Astrocyte (in vitro differentiated cells and primary cell): ENCODE data around the gene TMA16. TPM values are rescaled to one million over a fixed set of nuclear protein-coding genes. Genes with fewer than 3 reads are reported as not detected.
A peak's percentile ranks its signal among the peaks of the same experiment; 100 is the strongest.

Experiments
- DNase-seq: peaks from one replicate; pipeline ENCODE4 v3.0.0-alpha.2; 2010; ENCODE audit warnings: low read depth
- FAIRE-seq: peaks from 2 replicates; lab custom pipeline; 2011; peaks lifted over from hg19 to GRCh38; lab: Jason Lieb, UNC
- H2AFZ ChIP-seq: 2 replicates; pipeline ENCODE4 v1.6.0; 2012; ENCODE audit warnings: low read depth, low read length, inconsistent platforms
- H3K27ac ChIP-seq: 2 replicates; pipeline ENCODE4 v1.5.1; 2011; ENCODE audit warnings: low read depth, low read length, inconsistent platforms
- H3K27me3 ChIP-seq: 2 replicates; pipeline ENCODE4 v1.6.0; 2011; ENCODE audit warnings: low read length, inconsistent platforms; ENCODE audit not compliant: insufficient read depth
- H3K36me3 ChIP-seq: 2 replicates; pipeline ENCODE4 v1.5.1; 2011; ENCODE audit warnings: low read length, inconsistent platforms; ENCODE audit not compliant: insufficient read depth
- H3K4me1 ChIP-seq: 2 replicates; pipeline ENCODE4 v1.5.1; 2011; ENCODE audit warnings: low read length, inconsistent platforms; ENCODE audit not compliant: insufficient read depth
- H3K4me2 ChIP-seq: 2 replicates; pipeline ENCODE4 v1.6.0; 2012; ENCODE audit warnings: low read length, inconsistent platforms
- H3K4me3 ChIP-seq: 2 replicates; pipeline ENCODE4 v1.5.1; 2011; ENCODE audit warnings: low read depth, mild to moderate bottlenecking, low read length, inconsistent platforms; ENCODE audit not compliant: insufficient read depth
- H3K79me2 ChIP-seq: 2 replicates; pipeline ENCODE4 v1.6.0; 2012; ENCODE audit warnings: mild to moderate bottlenecking, low read length, inconsistent platforms; ENCODE audit not compliant: insufficient read depth
- H3K9ac ChIP-seq: 2 replicates; pipeline ENCODE4 v1.6.0; 2012; ENCODE audit warnings: mild to moderate bottlenecking, low read length, inconsistent platforms
- H3K9me3 ChIP-seq: 2 replicates; pipeline ENCODE4 v1.5.1; 2012; ENCODE audit warnings: low read depth, mild to moderate bottlenecking, low read length, inconsistent platforms; ENCODE audit not compliant: insufficient read depth
- H4K20me1 ChIP-seq: 2 replicates; pipeline ENCODE4 v1.6.0; 2012; ENCODE audit warnings: low read length, inconsistent platforms; ENCODE audit not compliant: insufficient read depth
- H3K27ac Mint-ChIP-seq: one replicate; pipeline ENCODE4 v1.8.0; 2021; ENCODE audit warnings: mild to moderate bottlenecking, mixed read lengths; ENCODE audit not compliant: unreplicated experiment
- H3K27me3 Mint-ChIP-seq: one replicate; pipeline ENCODE4 v1.8.0; 2021; ENCODE audit warnings: low read depth, mixed read lengths; ENCODE audit not compliant: unreplicated experiment
- H3K36me3 Mint-ChIP-seq: one replicate; pipeline ENCODE4 v1.8.0; 2021; ENCODE audit warnings: low read depth, mixed read lengths; ENCODE audit not compliant: unreplicated experiment
- H3K4me1 Mint-ChIP-seq: one replicate; pipeline ENCODE4 v1.8.0; 2021; ENCODE audit warnings: low read depth, mixed read lengths; ENCODE audit not compliant: unreplicated experiment
- H3K4me3 Mint-ChIP-seq: one replicate; pipeline ENCODE4 v1.8.0; 2021; ENCODE audit warnings: mild to moderate bottlenecking, moderate library complexity, mixed read lengths; ENCODE audit not compliant: unreplicated experiment
- H3K9me3 Mint-ChIP-seq: one replicate; pipeline ENCODE4 v1.8.0; 2021; ENCODE audit warnings: mild to moderate bottlenecking, mixed read lengths; ENCODE audit not compliant: unreplicated experiment
- EZH2 ChIP-seq: IDR thresholded peaks from 2 replicates; pipeline ENCODE4 v1.6.1; 2012; ENCODE audit warnings: mild to moderate bottlenecking, low read length, inconsistent platforms; ENCODE audit not compliant: insufficient read depth
- total RNA-seq: library from RNA; stranded (reverse); gene quantifications from 2 replicates; pipeline ENCODE4 v1.2.1, GENCODE V29; 2021
- TF ChIP-seq, protein P1 (sequence below): IDR thresholded peaks from 2 replicates; pipeline ENCODE4 v1.5.1; 2011; ENCODE audit warnings: low read depth, mild to moderate bottlenecking, inconsistent platforms, low read length, moderate library complexity; ENCODE audit not compliant: insufficient read depth

TMA16 gene
- total RNA-seq, 1 donor from 2014 or later: 33.3 TPM

DNA sequence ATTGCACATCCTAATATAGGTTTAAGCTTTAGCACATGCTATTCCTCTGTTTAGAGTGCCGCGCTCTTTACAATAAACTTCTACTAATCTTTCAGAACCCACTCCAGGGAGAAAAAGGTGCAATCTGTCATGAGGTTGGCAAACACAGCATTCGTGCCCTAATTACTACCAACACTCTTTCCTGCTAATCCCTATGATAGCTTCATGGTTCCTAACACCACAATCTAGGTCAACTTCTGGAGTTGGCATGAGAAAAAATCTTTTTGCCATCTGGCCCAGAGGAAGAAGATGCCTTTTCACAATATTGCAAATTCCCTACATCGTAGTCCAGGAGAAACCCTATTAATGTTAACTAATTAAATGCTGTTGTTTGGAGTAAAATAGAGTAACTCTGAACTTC lies 39.6 kb downstream of the TMA16 start:
- TF ChIP-seq, protein P1, sequence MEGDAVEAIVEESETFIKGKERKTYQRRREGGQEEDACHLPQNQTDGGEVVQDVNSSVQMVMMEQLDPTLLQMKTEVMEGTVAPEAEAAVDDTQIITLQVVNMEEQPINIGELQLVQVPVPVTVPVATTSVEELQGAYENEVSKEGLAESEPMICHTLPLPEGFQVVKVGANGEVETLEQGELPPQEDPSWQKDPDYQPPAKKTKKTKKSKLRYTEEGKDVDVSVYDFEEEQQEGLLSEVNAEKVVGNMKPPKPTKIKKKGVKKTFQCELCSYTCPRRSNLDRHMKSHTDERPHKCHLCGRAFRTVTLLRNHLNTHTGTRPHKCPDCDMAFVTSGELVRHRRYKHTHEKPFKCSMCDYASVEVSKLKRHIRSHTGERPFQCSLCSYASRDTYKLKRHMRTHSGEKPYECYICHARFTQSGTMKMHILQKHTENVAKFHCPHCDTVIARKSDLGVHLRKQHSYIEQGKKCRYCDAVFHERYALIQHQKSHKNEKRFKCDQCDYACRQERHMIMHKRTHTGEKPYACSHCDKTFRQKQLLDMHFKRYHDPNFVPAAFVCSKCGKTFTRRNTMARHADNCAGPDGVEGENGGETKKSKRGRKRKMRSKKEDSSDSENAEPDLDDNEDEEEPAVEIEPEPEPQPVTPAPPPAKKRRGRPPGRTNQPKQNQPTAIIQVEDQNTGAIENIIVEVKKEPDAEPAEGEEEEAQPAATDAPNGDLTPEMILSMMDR: no peak
- no peak for TF ChIP-seq EZH2
- Histone ChIP-seq H3K27me3 (no peaks in the 10 kb centered on the region), H3K4me3 (no peak overlapping the region), H3K36me3 (peaks cover 4% of the 10 kb centered on the region), H3K9me3 (no peaks in the 10 kb centered on the region), H4K20me1 (no peaks in the 10 kb centered on the region), H3K9ac (no peak overlapping the region), H3K4me1 (no peaks in the 10 kb centered on the region), H3K79me2 (no peaks in the 10 kb centered on the region), H3K4me2 (no peak overlapping the region), H3K27ac (no peak overlapping the region), H2AFZ (no peak overlapping the region)
- Mint-ChIP-seq H3K27ac (no peak overlapping the region), H3K9me3 (no peaks in the 10 kb centered on the region), H3K27me3 (no peaks in the 10 kb centered on the region), H3K4me1 (no peaks in the 10 kb centered on the region), H3K36me3 (peaks cover 8% of the 10 kb centered on the region), H3K4me3 (no peak overlapping the region)
- FAIRE-seq (no peak), DNase-seq (no peak)

DNA sequence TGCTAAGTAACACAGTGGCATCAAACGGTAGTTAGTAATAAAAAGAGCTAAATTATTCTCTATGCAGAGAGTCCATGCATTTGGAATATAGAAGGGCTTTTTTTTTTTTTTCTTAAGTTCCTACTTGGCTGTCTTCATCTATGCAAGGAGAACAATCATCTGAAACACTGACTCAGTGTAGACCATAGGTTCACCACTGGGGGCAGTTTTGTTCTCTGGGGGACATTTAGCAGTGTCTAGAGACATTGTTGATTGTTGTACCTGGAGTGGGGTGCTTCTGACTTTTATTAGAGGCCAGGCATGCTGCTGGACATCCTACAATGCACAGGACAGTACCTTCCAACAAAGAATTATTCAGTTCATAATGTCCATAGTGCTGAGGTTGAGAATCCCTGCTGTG lies 41.2 kb downstream of the TMA16 start:
- H3K9me3 Mint-ChIP-seq: no peaks in the 10 kb centered on the region

DNA sequence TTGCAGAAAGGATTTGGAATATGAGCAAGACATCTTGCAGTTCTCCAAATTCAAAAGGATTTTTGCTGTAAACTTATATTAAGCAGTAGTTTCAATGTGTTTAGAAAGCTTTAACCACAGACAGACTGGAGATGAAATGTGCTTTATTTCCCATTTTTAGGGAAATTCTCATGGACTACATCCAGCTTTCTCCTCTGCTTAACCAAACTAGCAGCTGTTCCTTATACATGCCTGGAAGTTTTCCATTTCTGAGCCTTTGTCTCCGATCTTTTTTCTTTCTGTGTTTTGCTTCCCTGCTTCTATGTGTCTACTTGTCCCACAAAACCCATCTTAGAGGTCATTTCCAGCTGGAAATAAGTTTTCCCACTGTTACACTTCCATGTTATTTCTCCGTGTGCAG lies 41.6 kb downstream of the TMA16 start:
- no peak for FAIRE-seq
- H3K4me1 ChIP-seq: peaks cover 6% of the 10 kb centered on the region
- no peak overlapping the region for H3K27ac Mint-ChIP-seq
- H4K20me1 ChIP-seq: no peaks in the 10 kb centered on the region
- H3K9ac ChIP-seq: no peak overlapping the region
- H3K4me3 ChIP-seq: no peak overlapping the region
- H3K4me2 ChIP-seq: no peak overlapping the region
- H3K27me3 ChIP-seq: no peaks in the 10 kb centered on the region
- no peaks in the 10 kb centered on the region for H3K27me3 Mint-ChIP-seq
- H3K36me3 ChIP-seq: peaks cover 4% of the 10 kb centered on the region
- H3K79me2 ChIP-seq: no peaks in the 10 kb centered on the region
- no peaks in the 10 kb centered on the region for H3K9me3 Mint-ChIP-seq
- peaks cover 6% of the 10 kb centered on the region for H3K4me1 Mint-ChIP-seq
- no peak for TF ChIP-seq EZH2
- TF ChIP-seq, protein P1: no peak
- no peak overlapping the region for H3K27ac ChIP-seq
- peak; percentile 10 for DNase-seq
- no peaks in the 10 kb centered on the region for H3K9me3 ChIP-seq
- peaks cover 8% of the 10 kb centered on the region for H3K36me3 Mint-ChIP-seq
- H3K4me3 Mint-ChIP-seq: no peak overlapping the region
- no peak overlapping the region for H2AFZ ChIP-seq

More for the DNA sequence above, 41.2 kb downstream of the TMA16 start:
- DNase-seq (no peak), FAIRE-seq (no peak)
- Histone ChIP-seq H3K4me3 (no peak overlapping the region), H3K9me3 (no peaks in the 10 kb centered on the region), H3K4me1 (peaks cover 2% of the 10 kb centered on the region), H3K9ac (no peak overlapping the region), H3K4me2 (no peak overlapping the region), H3K27me3 (no peaks in the 10 kb centered on the region), H4K20me1 (no peaks in the 10 kb centered on the region), H2AFZ (no peak overlapping the region), H3K27ac (no peak overlapping the region), H3K79me2 (no peaks in the 10 kb centered on the region), H3K36me3 (peaks cover 4% of the 10 kb centered on the region)
- peaks cover 2% of the 10 kb centered on the region for H3K4me1 Mint-ChIP-seq
- no peak overlapping the region for H3K27ac Mint-ChIP-seq
- H3K36me3 Mint-ChIP-seq: peaks cover 8% of the 10 kb centered on the region
- TF ChIP-seq, protein P1: no peak
- TF ChIP-seq EZH2: no peak
- H3K4me3 Mint-ChIP-seq: no peak overlapping the region
- H3K27me3 Mint-ChIP-seq: no peaks in the 10 kb centered on the region
